HG03521 (cell line): Measurements from ENCODE around the gene CCDC74B.
"Not testable (repeated sequence)": the region's sequence is repeated elsewhere in the genome, so short reads cannot be mapped to it uniquely, and the experiment has no call there.

Experiments
- ATAC-seq: cut with Tn5 transposase; IDR thresholded peaks from one replicate; pipeline ENCODE4 v1.9.1; 2021; ENCODE audit warnings: mild to moderate bottlenecking, moderate library complexity; ENCODE audit not compliant: unreplicated experiment

The CCDC74B gene

DNA sequence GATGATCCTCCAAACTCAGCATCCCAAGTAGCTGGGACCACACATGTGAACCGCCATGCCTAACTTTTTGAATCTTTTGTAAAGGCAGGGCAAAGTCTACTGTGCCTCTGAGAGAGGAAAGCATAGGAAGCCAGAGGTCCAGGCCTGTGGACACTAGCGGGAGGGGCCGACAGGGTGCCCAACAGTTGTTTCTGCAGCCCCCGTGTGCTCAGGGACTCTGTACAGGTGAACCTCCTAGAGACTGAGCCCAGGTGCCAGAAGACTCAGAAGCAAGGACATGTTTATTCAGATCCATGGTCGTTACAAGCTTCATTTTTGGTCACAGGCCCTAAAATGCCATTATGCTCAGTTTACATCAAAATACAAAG lies 6.2 kb upstream of the CCDC74B start:
- ATAC-seq, result not testable (repeated sequence)

DNA sequence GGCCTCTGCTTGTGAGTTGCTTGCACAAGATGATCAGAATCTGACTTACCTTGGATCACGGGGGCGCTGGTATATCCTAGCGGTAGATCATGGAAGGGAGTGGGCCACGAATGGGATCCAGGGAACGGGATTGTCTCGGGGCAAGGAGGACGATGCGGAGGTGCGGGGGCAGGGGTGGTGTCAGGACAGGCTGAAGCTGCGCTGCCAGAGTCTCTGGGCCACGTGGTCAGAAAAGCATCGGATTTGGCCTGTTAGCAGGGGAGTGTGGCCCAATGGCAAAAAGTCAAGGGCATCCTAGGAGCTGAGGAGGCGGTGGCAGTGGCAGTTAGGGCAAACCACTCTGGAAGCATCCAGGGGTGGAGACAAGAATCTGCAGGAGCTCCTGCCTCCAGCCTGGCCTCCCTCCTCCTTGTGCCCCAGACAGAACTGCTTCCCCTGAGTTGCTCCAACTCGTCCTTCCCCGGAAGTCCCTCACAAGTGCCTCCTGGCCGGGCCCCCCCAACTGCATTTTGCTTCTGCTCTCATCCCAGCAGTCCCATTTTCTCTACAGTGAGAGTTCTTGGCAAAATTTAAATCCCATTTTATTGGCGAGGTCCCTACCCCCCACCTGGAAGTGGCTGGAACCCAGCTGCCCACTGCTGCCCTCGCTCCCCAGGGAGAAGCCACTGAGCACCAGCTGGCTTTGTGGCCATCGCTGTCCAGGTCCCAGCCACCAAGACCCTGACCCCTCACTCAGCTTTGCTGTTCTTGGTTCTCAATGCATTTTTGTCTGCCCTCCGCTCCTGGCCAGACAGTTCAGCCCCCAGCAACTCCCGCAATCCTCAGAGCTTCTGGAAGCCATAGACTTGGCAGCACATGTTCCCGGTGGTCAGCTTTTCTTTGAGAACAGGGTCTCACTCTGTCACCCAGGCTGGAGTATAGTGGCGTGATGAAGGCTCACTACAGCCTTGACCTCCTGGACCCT lies 5.6 kb upstream of the CCDC74B start:
- no peak for ATAC-seq

GRCh38 chr2:130148515-130148914 lies 3.6 kb upstream of the CCDC74B start:
- ATAC-seq, result not testable (repeated sequence)

DNA sequence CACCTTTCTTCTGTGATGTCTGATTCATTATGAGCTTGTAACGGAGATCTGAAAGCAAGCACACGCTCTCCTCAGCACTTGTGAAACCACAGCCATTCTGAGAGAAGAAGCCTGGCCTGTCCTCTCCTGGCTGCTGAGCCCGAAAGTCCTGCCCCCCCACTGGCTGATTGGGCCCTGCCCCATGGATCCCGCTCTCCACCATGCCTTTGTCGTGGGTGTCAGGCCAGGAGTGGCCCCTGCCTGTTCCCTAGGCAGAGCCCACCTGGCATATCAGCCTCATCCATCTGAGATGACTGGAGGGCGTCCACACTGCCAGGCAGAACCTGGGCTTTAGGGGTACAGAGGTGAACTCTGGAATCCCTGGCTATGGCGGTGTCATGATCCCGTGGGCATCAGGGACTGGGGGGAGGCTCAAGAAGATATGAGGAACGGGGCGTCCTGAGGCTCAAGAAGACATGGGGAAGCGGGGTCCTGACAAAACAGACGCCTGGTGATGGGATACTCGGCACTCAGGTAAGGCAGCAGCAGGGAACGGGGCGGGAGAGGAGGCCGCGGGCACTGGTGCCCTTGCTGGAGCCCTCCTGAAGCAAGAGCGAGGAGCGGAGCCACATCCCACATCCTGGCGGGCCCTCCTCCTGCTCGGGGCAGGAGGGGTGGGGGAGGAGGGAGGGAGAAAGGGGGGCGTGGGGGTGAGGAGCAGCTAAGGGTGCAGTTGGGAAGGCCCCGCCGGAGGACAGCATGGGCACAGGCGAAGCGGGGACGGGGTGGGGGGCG lies 1.5 kb downstream of the CCDC74B start:
- not testable (repeated sequence) for ATAC-seq

DNA sequence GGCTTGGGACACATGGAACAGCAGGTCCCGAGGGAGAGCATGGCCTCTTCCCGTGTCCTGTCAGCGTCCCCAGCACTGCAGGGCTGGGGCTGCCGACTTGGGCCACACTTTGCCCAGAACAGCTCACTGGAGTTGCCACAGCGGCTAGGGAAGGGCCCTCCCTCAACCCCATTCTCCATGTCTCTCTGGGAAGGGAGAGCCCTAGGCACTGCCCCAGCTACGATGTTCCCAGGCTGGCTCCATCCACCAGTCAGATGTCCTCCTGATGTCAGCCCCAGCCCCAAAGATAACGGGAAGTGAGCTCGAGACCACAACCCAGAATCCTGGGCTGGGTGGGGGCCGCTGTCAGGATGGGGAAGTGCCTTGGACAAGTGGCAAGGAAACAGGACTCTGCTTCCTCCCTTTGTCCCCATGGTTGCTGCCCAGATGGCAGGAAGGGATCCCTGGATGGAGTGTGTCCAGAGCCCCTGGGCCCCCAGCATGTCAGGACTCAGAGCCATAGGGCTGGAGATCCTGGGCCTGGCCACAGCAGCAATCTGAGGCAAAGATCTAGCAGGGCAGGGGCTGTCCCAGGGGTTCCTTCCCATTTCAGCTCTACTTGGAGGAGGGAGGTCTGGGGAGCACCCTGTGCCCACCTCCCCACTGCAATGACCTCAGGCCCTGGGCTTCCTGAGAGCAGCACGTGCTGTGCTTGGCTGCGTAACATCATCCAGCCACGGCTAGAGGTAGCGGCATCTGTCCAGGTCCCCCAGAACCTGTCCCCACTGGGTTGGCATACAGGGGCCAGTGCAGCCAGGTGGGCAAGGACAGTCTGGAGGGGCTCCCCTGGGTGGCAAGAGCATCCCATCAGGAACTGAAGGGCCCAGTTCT lies 2.3 kb downstream of the CCDC74B start:
- not testable (repeated sequence) for ATAC-seq

DNA sequence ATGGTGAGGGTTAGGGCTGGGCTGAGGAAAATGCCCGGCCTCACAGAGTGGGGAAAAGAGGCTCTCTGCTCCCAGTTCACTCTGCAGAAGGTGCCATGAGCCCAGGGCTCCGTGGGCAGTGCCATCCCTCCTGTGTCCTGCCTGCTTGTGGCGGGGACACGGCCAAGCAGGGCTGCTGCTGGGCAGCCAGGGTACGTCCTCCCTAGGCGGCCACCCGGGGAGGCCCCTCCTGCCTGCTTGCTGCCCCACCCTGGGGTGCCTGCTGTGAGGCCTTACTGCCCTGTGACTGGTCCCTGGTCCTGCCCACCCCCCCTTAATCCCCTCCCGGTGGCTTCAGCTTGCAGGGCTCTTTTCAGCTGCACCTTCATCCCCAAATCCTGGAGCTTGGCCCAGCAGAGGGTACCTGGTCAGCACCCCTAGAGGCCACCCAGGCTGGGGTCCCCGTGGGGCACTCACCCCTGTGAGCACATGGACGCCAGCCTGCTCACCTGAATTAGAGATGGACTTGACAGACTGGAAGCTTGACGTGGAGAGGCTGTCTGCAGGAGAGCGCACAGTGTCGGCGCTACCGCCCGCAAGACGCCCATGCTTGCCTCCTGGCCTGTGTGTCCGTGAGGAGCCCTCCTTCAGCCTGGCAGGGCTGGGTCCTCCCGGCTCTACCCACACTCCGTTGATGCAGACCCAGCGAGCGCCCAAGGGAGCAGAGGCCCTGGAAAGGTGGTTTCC lies 3.1 kb downstream of the CCDC74B start:
- not testable (repeated sequence) for ATAC-seq

DNA sequence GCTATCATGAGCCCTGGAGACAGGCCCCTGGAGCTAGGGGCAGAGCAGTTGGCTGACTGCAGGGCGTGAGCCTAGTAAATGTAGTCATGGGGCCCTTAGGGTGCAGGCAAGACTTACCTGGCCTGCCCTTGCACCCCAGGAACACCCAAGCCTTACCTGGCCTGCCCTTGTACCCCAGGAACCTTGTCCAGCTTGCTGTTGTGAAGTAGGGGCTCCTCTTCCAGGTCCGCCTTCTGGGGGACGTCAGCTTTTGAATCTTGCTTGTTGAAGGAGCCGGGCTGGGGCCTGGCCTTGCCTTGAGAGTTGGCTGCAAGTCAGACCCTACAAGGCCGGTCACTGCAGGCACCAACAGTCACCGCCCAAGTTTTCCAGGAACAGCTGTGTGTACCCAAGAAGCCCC lies 3.9 kb downstream of the CCDC74B start:
- ATAC-seq, result not testable (repeated sequence)

DNA sequence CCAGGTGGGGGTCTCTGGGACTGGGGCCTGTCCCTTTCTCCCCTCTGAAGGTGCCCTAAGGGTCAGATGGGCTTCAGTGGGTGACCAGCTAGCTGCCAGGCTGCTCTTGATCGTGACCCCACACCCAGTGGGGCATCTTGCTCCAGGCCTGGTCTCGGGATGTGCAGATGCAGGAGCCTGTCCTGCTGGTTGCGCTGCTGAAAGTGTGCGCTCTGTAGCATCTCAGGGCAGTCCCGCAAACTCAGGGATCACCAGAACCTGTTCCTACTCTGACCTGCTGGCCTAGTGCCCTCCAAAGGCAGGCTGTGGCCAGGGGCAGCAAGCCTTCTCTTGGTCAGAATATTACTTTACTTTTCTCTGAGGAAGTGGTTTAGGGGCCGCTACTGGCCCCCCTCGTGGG lies 4.4 kb downstream of the CCDC74B start:
- not testable (repeated sequence) for ATAC-seq

DNA sequence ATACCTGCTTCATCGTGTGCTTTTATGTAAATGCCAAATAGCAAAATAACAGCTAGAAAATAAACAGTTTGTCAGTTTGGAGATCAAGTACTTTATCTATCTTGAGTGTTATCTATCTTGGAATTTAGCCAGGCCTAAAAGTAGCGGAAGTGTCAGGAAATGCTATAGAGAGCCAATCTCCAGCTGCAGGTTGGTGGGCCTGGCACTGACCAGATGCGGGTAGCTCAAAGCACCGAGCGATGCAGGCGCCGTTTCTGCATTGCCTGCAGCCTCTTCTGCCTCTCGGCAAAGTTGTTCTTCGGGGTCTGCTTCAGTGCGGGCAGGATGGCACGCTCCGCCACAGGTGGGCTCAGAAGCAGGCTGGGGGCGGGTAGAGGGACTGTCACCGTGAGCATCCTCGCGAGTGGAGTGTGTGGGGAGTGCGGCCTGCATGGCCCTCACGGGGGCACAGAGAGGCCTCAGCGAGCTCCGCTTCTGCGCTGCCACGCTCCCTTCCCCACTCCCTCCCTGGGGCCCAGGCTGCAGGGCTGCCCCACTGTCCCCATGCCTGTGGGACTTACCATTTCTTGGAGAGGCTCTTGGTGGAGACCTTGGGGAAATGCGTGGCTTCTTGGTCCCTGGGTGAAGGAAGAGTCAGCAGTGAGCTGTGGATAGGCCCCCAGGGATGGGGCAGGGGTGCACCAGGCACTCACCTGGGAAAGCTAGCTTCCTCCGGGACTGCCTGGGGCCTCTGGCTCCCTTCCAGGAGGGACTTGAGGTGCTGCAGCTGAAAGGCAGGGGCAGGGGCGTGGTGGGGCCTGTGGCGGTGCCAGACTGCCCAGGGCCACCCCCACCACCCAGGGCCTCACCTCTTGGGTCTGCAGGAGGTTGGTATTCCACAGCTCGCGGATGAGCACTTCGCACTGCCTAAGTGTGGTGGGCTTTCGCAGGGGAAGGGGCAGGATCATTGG lies 5.3 kb downstream of the CCDC74B start:
- not testable (repeated sequence) for ATAC-seq

DNA sequence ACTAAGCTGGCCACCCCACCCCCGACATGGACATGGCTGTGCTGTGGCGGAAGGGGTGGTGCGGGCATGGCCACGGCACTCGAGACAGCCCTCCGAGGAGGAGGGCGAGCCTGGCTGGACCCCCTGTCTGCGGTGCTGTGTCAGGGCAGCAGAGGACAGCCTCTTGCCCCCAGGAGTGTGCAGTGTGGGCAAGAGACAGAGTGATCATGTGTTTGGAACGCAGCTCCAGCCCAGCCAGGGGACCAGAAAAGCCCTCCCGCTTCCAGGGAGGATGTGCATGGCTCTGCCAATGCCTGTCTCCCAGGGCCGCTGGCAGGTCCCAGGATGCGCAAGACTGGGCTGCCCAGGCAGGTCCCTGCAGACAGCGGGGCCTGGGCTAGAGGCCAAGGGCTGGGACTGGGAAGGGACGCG lies 6.1 kb downstream of the CCDC74B start:
- ATAC-seq, result not testable (repeated sequence)

DNA sequence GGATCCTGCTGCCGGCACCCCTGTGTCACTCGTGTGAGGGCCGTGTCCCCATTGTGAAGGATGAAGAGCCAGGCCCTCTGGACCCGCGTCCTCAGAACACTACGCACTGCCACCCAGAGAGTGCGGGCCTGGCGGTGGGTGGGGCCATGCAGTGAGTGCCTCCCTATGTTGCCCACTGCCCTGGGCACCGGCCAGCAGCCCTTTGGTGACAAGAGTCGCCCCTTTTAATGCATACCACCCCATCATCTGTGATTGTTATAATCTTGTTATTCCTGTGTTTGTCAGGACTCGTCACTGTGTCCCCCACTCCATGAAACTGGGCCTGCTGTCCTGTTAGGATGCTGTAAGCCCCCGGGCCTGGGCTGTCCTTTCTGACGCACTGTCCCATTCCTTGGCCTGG lies 6.6 kb downstream of the CCDC74B start:
- ATAC-seq, result not testable (repeated sequence)

GRCh38 chr2:130137118-130137517 lies 7.8 kb downstream of the CCDC74B start:
- not testable (repeated sequence) for ATAC-seq

GRCh38 chr2:130136546-130136945 lies 8.4 kb downstream of the CCDC74B start:
- ATAC-seq, result not testable (repeated sequence)

DNA sequence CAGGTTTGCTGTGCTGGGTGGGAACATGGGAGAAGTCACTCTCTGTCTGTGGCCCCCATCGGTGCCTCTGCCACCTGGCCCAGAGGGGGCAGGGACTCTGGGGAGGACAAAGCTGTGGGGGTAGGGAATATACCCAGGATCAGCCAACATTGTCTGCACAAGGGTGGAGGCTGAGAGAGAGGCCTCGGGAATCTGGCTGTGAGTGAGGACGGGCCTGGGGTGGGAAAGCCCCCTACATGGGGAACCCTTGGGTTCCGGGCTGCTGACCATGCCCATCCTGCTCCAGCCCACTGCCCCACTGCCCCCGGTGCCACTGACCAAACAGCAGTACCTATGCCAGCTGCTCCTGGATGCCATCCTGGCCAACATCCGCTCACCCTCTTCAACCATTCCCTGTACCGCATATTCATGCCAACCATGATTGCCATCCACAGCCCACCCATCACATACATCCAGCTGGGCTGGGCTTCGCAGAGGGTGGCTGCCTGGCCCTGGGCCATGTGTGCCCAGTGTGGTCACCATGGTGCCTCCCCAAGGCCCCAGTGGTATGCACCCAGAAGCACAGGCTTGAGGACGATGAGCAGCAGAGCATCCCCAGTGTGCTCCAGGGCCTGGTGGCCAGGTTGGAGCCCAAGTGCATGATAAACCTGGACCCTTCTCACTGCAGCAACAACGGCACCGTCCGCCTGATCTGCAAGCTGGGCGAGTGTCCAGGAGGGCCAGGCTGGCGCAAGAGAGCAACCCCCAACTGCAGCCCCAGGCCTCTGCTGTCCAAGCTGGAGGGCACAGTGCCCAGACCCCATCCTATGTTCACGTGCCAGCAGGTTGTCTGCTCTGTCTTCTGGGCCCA lies 9.0 kb downstream of the CCDC74B start:
- ATAC-seq, result no peak

GRCh38 chr2:130129120-130129829 lies 15.6 kb downstream of the CCDC74B start, which contains the start of gene POTEF:
Gene POTEF, minus strand, starts transcription at chr2:130129222. Its CDS starts 8,707 bp downstream, at chr2:130120515.
- not testable (repeated sequence) for ATAC-seq

- not testable (repeated sequence) for ATAC-seq
Observed at GRCh38 chr2:130128464-130128863, 16.4 kb downstream of the CCDC74B start.

GRCh38 chr2:130127726-130128125 lies 17.2 kb downstream of the CCDC74B start:
- ATAC-seq, result not testable (repeated sequence)
